Cardiac muscle cell (in vitro differentiated cells and primary cell): ENCODE measurements around the gene TRIP4. TPM values are rescaled to one million over a fixed set of nuclear protein-coding genes. Genes with fewer than 3 reads are reported as not detected.

ENCODE experiments used
- DNase-seq, 2 donors: peaks; one replicate each; pipeline versions ENCODE4 v3.0.0 to v3.0.0-alpha.2; 2010 to 2017; ENCODE audit warnings: low read depth in 1 of 2, low spot score in 1 of 2
- H3K27ac ChIP-seq: fragments of 200-600 bp; sonication (generic); 2 replicates; pipeline ENCODE4 v1.5.1; 2016
- H3K27me3 ChIP-seq: fragments of 200-600 bp; sonication (generic); 2 replicates; pipeline ENCODE4 v1.6.0; 2016; ENCODE audit warnings: control low read depth
- H3K36me3 ChIP-seq: fragments of 200-600 bp; sonication (generic); 2 replicates; pipeline ENCODE4 v1.5.1; 2016; ENCODE audit warnings: control low read depth
- H3K4me1 ChIP-seq: fragments of 200-600 bp; sonication (generic); 2 replicates; pipeline ENCODE4 v1.8.1; 2017; ENCODE audit warnings: low read depth, mild to moderate bottlenecking, mixed run types
- H3K4me3 ChIP-seq: fragments of 200-600 bp; sonication (generic); 2 replicates; pipeline ENCODE4 v1.5.1; 2016; ENCODE audit warnings: mild to moderate bottlenecking
- H3K9me3 ChIP-seq: fragments of 200-600 bp; sonication (generic); 2 replicates; pipeline ENCODE4 v1.5.1; 2017; ENCODE audit warnings: low read depth, mild to moderate bottlenecking, control low read depth
- CTCF ChIP-seq: IDR thresholded peaks from 2 replicates; pipeline ENCODE4 v1.5.1; 2012; ENCODE audit warnings: low read depth, mild to moderate bottlenecking, low read length
- polyA plus RNA-seq: library from polyadenylated mRNA; unstranded; fragments of >200 nt; fragmentation: Nextera tagmentation; extraction: Ambion mirVana; gene quantifications from 2 replicates; pipeline ENCODE4 v1.2.1, GENCODE V29; 2016
- total RNA-seq: library from RNA; depleted of rRNA; stranded (reverse); fragments of >200 nt; gene quantifications from 2 replicates; pipeline ENCODE4 v1.2.3, GENCODE V29; 2016

Gene TRIP4
- total and polyA plus RNA-seq, 2 experiments from 2014 or later, result 14.3 to 35.3 TPM

DNA sequence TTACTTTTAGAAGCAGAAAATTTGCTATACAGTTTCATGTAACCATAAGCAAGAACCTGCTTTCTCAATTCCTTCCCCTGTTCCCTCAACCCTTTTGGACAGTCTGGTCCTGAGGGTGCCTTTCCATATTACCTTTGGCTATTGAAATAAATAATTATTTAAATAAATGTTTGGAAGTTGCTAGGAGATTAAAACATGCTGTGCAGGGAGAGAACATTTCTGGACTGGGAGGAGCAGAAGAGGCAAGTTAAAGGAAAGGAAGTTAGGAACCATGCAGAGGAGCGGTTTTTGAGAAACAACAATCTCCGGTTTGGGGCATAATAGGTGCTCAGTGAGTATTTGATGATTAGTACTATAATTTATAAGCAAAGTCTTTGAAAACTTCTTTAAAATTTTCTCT is 114.5 kb downstream of the TRIP4 start:
- DNase-seq, result peak in 1 of 2 donors; percentile 21
- H3K36me3 ChIP-seq, result no peaks in the 10 kb centered on the region
- no peaks in the 10 kb centered on the region for H3K27me3 ChIP-seq
- peak overlapping the region; percentile 47 for H3K27ac ChIP-seq
- no peak overlapping the region for H3K4me3 ChIP-seq
- TF ChIP-seq CTCF, result no peak
- H3K9me3 ChIP-seq, result no peaks in the 10 kb centered on the region
- peaks cover 49% of the 10 kb centered on the region for H3K4me1 ChIP-seq

DNA sequence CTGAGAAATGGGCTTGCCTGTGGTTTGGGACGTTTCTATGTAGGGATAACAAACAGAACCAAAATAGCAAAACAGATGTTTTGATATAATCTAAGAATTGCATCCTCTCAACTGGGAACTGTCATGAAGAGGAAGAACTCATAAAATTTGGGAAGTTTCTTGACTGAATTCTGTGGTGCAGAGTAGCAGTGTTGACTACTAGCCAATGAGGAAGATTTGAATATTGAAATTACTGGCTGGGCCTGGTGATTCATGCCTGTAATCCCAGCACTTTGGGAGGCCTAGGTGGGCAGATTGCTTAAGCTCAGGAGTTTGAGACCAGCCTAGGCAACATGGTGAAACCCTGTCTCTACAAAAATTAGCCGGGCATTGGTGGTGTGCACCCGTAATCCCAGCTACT is 114.9 kb downstream of the TRIP4 start:
- H3K4me1 ChIP-seq, result peaks cover 49% of the 10 kb centered on the region
- no peaks in the 10 kb centered on the region for H3K9me3 ChIP-seq
- DNase-seq, result no peak
- H3K27ac ChIP-seq, result peak overlapping the region; percentile 47
- H3K27me3 ChIP-seq, result no peaks in the 10 kb centered on the region
- no peak overlapping the region for H3K4me3 ChIP-seq
- H3K36me3 ChIP-seq, result no peaks in the 10 kb centered on the region
- no peak for TF ChIP-seq CTCF

GRCh38 chr15:64503197-64503596 is 115.6 kb downstream of the TRIP4 start:
- no peak for TF ChIP-seq CTCF
- Histone ChIP-seq H3K4me3 (no peak overlapping the region), H3K9me3 (no peaks in the 10 kb centered on the region), H3K4me1 (peaks cover 50% of the 10 kb centered on the region), H3K36me3 (no peaks in the 10 kb centered on the region), H3K27me3 (no peaks in the 10 kb centered on the region), H3K27ac (peak overlapping the region; percentile 47)
- DNase-seq, result peak; percentile 55 to 64

GRCh38 chr15:64503640-64504039 is 116.0 kb downstream of the TRIP4 start:
- H3K27ac ChIP-seq, result peak overlapping the region; percentile 47
- no peak for TF ChIP-seq CTCF
- no peak overlapping the region for H3K4me3 ChIP-seq
- no peaks in the 10 kb centered on the region for H3K36me3 ChIP-seq
- no peak for DNase-seq
- no peaks in the 10 kb centered on the region for H3K27me3 ChIP-seq
- H3K4me1 ChIP-seq, result peaks cover 53% of the 10 kb centered on the region
- no peaks in the 10 kb centered on the region for H3K9me3 ChIP-seq

Other genes starting within 250 kb of the TRIP4 start
- gene SNX22, start 236.1 kb upstream of the TRIP4 start, total RNA-seq, result 1.5 and 2.1 TPM in 2 replicates
- gene SNX22, start 236.1 kb upstream of the TRIP4 start, polyA plus RNA-seq, result 0.59 and 2.0 TPM in 2 replicates
- gene PPIB, start 224.8 kb upstream of the TRIP4 start, total RNA-seq, result 382 and 714 TPM in 2 replicates
- 550 and 1,055 TPM in 2 replicates for gene PPIB, start 224.8 kb upstream of the TRIP4 start, polyA plus RNA-seq
- 13.7 and 18.0 TPM in 2 replicates for gene CSNK1G1, start 31.7 kb upstream of the TRIP4 start, total RNA-seq
- 8.7 and 9.8 TPM in 2 replicates for gene CSNK1G1, start 31.7 kb upstream of the TRIP4 start, polyA plus RNA-seq
- 4.7 and 7.5 TPM in 2 replicates for gene PCLAF, start 6.4 kb upstream of the TRIP4 start, total RNA-seq
- 59.9 and 73.5 TPM in 2 replicates for gene PCLAF, start 6.4 kb upstream of the TRIP4 start, polyA plus RNA-seq
- gene ZNF609, start 72.7 kb downstream of the TRIP4 start, total RNA-seq, result 28.7 and 41.4 TPM in 2 replicates
- gene ZNF609, start 72.7 kb downstream of the TRIP4 start, polyA plus RNA-seq, result 25.6 and 31.8 TPM in 2 replicates